H1 (cell line): Measurements from ENCODE around the gene CPNE4. TPM values are rescaled to one million over a fixed set of nuclear protein-coding genes. Genes with fewer than 3 reads are reported as not detected.

ENCODE experiments used
- KDM4A ChIP-seq: IDR thresholded peaks from one replicate; pipeline ENCODE4 v1.7.1; 2012; ENCODE audit warnings: low read depth, mild to moderate bottlenecking, moderate library complexity, low read length, inconsistent platforms; ENCODE audit not compliant: severe bottlenecking
- polyA plus RNA-seq, 7 experiments: library from polyadenylated mRNA; depleted of rRNA in 3 of 7; stranded (reverse) in 5 of 7; unstranded in 2 of 7; fragments of >200 nt in 5 of 7; fragments of 200-250 nt in 2 of 7; gene quantifications; 1 replicate in 5 of 7; 2 replicates in 1 of 7; 4 replicates in 1 of 7; pipeline versions ENCODE4 v1.2.1 to v1.2.3, GENCODE V29; 2011 to 2013; ENCODE audit warnings: missing spikeins in 2 of 7, mixed read lengths in 2 of 7
- total RNA-seq: library from RNA; stranded (reverse); fragmentation: NEBNext Ultra II Directional; extraction: Animal tissue kit (Norgen Biotek cat#: 25700); gene quantifications from 2 replicates; pipeline ENCODE4 v1.2.1, GENCODE V29; 2021
- TF ChIP-seq, protein P1 (sequence below): fragments of 300-600 bp; sonication (generic); IDR thresholded peaks from 2 replicates; pipeline ENCODE4 v1.7.1; 2012; ENCODE audit warnings: low read length, moderate library complexity, mild to moderate bottlenecking, inconsistent platforms; ENCODE audit not compliant: insufficient replicate concordance

CPNE4 gene
- total and polyA plus RNA-seq, 2 of the 8 experiments (the other 6 are each of a cell fraction or from before 2014, with no cell fraction given), result 0.82 to 3.8 TPM

DNA sequence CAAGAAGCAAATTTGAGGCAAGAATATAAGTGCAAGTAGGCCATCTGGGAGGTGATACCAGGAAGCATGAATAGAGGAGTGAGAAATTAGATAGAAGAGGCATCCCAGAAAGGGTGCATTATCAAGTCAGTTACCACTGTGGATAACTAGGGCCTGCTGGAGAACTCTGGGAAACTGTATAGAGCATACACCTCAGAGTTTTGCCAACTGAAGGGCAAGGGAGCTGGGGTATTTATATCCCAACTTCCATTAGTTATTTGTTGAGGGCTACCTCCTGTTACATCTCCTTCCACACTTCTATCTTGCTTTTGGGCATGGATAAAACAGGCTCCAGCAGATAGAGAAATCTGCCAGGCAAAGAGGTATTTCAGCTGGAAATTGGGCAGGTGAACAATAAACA lies 448.5 kb downstream of the CPNE4 start (continued):
- TF ChIP-seq, protein P1, sequence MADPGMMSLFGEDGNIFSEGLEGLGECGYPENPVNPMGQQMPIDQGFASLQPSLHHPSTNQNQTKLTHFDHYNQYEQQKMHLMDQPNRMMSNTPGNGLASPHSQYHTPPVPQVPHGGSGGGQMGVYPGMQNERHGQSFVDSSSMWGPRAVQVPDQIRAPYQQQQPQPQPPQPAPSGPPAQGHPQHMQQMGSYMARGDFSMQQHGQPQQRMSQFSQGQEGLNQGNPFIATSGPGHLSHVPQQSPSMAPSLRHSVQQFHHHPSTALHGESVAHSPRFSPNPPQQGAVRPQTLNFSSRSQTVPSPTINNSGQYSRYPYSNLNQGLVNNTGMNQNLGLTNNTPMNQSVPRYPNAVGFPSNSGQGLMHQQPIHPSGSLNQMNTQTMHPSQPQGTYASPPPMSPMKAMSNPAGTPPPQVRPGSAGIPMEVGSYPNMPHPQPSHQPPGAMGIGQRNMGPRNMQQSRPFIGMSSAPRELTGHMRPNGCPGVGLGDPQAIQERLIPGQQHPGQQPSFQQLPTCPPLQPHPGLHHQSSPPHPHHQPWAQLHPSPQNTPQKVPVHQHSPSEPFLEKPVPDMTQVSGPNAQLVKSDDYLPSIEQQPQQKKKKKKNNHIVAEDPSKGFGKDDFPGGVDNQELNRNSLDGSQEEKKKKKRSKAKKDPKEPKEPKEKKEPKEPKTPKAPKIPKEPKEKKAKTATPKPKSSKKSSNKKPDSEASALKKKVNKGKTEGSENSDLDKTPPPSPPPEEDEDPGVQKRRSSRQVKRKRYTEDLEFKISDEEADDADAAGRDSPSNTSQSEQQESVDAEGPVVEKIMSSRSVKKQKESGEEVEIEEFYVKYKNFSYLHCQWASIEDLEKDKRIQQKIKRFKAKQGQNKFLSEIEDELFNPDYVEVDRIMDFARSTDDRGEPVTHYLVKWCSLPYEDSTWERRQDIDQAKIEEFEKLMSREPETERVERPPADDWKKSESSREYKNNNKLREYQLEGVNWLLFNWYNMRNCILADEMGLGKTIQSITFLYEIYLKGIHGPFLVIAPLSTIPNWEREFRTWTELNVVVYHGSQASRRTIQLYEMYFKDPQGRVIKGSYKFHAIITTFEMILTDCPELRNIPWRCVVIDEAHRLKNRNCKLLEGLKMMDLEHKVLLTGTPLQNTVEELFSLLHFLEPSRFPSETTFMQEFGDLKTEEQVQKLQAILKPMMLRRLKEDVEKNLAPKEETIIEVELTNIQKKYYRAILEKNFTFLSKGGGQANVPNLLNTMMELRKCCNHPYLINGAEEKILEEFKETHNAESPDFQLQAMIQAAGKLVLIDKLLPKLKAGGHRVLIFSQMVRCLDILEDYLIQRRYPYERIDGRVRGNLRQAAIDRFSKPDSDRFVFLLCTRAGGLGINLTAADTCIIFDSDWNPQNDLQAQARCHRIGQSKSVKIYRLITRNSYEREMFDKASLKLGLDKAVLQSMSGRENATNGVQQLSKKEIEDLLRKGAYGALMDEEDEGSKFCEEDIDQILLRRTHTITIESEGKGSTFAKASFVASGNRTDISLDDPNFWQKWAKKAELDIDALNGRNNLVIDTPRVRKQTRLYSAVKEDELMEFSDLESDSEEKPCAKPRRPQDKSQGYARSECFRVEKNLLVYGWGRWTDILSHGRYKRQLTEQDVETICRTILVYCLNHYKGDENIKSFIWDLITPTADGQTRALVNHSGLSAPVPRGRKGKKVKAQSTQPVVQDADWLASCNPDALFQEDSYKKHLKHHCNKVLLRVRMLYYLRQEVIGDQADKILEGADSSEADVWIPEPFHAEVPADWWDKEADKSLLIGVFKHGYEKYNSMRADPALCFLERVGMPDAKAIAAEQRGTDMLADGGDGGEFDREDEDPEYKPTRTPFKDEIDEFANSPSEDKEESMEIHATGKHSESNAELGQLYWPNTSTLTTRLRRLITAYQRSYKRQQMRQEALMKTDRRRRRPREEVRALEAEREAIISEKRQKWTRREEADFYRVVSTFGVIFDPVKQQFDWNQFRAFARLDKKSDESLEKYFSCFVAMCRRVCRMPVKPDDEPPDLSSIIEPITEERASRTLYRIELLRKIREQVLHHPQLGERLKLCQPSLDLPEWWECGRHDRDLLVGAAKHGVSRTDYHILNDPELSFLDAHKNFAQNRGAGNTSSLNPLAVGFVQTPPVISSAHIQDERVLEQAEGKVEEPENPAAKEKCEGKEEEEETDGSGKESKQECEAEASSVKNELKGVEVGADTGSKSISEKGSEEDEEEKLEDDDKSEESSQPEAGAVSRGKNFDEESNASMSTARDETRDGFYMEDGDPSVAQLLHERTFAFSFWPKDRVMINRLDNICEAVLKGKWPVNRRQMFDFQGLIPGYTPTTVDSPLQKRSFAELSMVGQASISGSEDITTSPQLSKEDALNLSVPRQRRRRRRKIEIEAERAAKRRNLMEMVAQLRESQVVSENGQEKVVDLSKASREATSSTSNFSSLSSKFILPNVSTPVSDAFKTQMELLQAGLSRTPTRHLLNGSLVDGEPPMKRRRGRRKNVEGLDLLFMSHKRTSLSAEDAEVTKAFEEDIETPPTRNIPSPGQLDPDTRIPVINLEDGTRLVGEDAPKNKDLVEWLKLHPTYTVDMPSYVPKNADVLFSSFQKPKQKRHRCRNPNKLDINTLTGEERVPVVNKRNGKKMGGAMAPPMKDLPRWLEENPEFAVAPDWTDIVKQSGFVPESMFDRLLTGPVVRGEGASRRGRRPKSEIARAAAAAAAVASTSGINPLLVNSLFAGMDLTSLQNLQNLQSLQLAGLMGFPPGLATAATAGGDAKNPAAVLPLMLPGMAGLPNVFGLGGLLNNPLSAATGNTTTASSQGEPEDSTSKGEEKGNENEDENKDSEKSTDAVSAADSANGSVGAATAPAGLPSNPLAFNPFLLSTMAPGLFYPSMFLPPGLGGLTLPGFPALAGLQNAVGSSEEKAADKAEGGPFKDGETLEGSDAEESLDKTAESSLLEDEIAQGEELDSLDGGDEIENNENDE, result no peak
- no peak for TF ChIP-seq KDM4A
